Muscle of leg (tissue), 11 donors: ENCODE data around the gene SLX4IP. TPM values are rescaled to one million over a fixed set of nuclear protein-coding genes. Genes with fewer than 3 reads are reported as not detected.

Experiments
- DNase-seq: peaks from one replicate; pipeline ENCODE4 v3.0.0; 2013
- H3K27ac ChIP-seq: one replicate; pipeline ENCODE4 v1.5.1; 2013; ENCODE audit warnings: mild to moderate bottlenecking, low read length, control low read depth
- H3K27me3 ChIP-seq: one replicate; pipeline ENCODE4 v1.6.1; 2013; ENCODE audit warnings: low read length; ENCODE audit not compliant: control insufficient read depth, insufficient read depth
- H3K36me3 ChIP-seq: one replicate; pipeline ENCODE4 v1.6.1; 2013; ENCODE audit warnings: low read length; ENCODE audit not compliant: control insufficient read depth, insufficient read depth
- H3K4me1 ChIP-seq: one replicate; pipeline ENCODE4 v1.6.1; 2013; ENCODE audit warnings: low read length; ENCODE audit not compliant: control insufficient read depth, insufficient read depth
- H3K4me3 ChIP-seq: one replicate; pipeline ENCODE4 v1.5.1; 2013; ENCODE audit warnings: low read length, control low read depth
- H3K9me3 ChIP-seq: replicated peaks from 2 replicates; pipeline ENCODE4 v1.6.1; 2013; ENCODE audit warnings: low read depth, low read length; ENCODE audit not compliant: control insufficient read depth
- WGBS: methylation state at CpG from one replicate; pipeline ENCODE4 v1.1.5; 2013; ENCODE audit warnings: missing lambda C conversion rate; ENCODE audit not compliant: insufficient coverage; 5-methylcytosine and 5-hydroxymethylcytosine counted together
- polyA plus RNA-seq, 8 donors: library from polyadenylated mRNA; unstranded; fragments of 120-200 nt; gene quantifications; one replicate each; pipeline versions ENCODE4 v1.2.1 to v1.2.3, GENCODE V29; 2013; ENCODE audit warnings: inconsistent platforms in 1 of 8, low replicate concordance in 1 of 8; ENCODE audit not compliant: insufficient read length in 8 of 8, insufficient read depth in 1 of 8
- total RNA-seq: library from RNA; stranded (reverse); fragments of 120-200 nt; gene quantifications from one replicate; pipeline ENCODE4 v1.2.4, GENCODE V29; 2013

Gene SLX4IP
- total and polyA plus RNA-seq, 9 donors = 3.3 to 5.0 (median 4.4) TPM

GRCh38 chr20:10641893-10642292, 206.8 kb downstream of the SLX4IP start:
- Histone ChIP-seq H3K9me3 (no peaks in the 10 kb centered on the region), H3K36me3 (peaks cover 82% of the 10 kb centered on the region), H3K27ac (no peak overlapping the region), H3K27me3 (no peaks in the 10 kb centered on the region), H3K4me1 (peaks cover 48% of the 10 kb centered on the region), H3K4me3 (no peak overlapping the region)
- no peak for DNase-seq
- WGBS = 96% methylated on average over 5 of the region's 7 CpGs

- no peak for DNase-seq
- H3K4me1 ChIP-seq = peaks cover 44% of the 10 kb centered on the region
- no peak overlapping the region for H3K27ac ChIP-seq
- peaks cover 89% of the 10 kb centered on the region for H3K36me3 ChIP-seq
- 20% methylated on average over 2 of the region's 4 CpGs for WGBS
- no peaks in the 10 kb centered on the region for H3K9me3 ChIP-seq
- H3K27me3 ChIP-seq = no peaks in the 10 kb centered on the region
- H3K4me3 ChIP-seq = no peak overlapping the region
Measured at GRCh38 chr20:10642856-10643559, 207.9 kb downstream of the SLX4IP start.

- no peaks in the 10 kb centered on the region for H3K27me3 ChIP-seq
- no peak overlapping the region for H3K27ac ChIP-seq
- H3K9me3 ChIP-seq = no peaks in the 10 kb centered on the region
- WGBS = 85% methylated on average over 7 of the region's 7 CpGs
- H3K4me3 ChIP-seq = no peak overlapping the region
- H3K4me1 ChIP-seq = peaks cover 44% of the 10 kb centered on the region
- no peak for DNase-seq
- H3K36me3 ChIP-seq = peaks cover 94% of the 10 kb centered on the region
Measured at GRCh38 chr20:10643560-10643873, 208.4 kb downstream of the SLX4IP start.

- Histone ChIP-seq H3K36me3 (peaks cover 96% of the 10 kb centered on the region), H3K4me3 (no peak overlapping the region), H3K27me3 (no peaks in the 10 kb centered on the region), H3K27ac (no peak overlapping the region), H3K4me1 (peaks cover 42% of the 10 kb centered on the region), H3K9me3 (no peaks in the 10 kb centered on the region)
- DNase-seq = no peak
- WGBS = 57% methylated on average over 10 of the region's 14 CpGs
Measured at GRCh38 chr20:10644458-10645204, 209.5 kb downstream of the SLX4IP start.

- Histone ChIP-seq H3K36me3 (peaks cover 96% of the 10 kb centered on the region), H3K27ac (no peak overlapping the region), H3K9me3 (no peaks in the 10 kb centered on the region), H3K4me1 (peaks cover 43% of the 10 kb centered on the region), H3K27me3 (no peaks in the 10 kb centered on the region), H3K4me3 (no peak overlapping the region)
- no peak for DNase-seq
- 71% methylated on average over 4 of the region's 10 CpGs for WGBS
Measured at GRCh38 chr20:10645205-10645570, 210.1 kb downstream of the SLX4IP start.

- Histone ChIP-seq H3K27ac (peak overlapping the region; percentile 29), H3K36me3 (peaks cover 96% of the 10 kb centered on the region), H3K9me3 (no peaks in the 10 kb centered on the region), H3K4me3 (no peak overlapping the region), H3K27me3 (no peaks in the 10 kb centered on the region), H3K4me1 (peaks cover 44% of the 10 kb centered on the region)
- DNase-seq = no peak
- no CpG with 5 or more reads among the region's 4 CpGs for WGBS
Measured at GRCh38 chr20:10646006-10646405, 210.9 kb downstream of the SLX4IP start.

GRCh38 chr20:10646886-10647420, 211.8 kb downstream of the SLX4IP start:
- DNase-seq = no peak
- Histone ChIP-seq H3K27ac (no peak overlapping the region), H3K4me3 (no peak overlapping the region), H3K36me3 (peaks cover 95% of the 10 kb centered on the region), H3K4me1 (peaks cover 52% of the 10 kb centered on the region), H3K27me3 (no peaks in the 10 kb centered on the region), H3K9me3 (no peaks in the 10 kb centered on the region)
- 82% methylated on average over 8 of the region's 9 CpGs for WGBS

- no peak overlapping the region for H3K4me3 ChIP-seq
- no peaks in the 10 kb centered on the region for H3K9me3 ChIP-seq
- no peak overlapping the region for H3K27ac ChIP-seq
- 14% methylated on average over 3 of the region's 9 CpGs for WGBS
- H3K27me3 ChIP-seq = no peaks in the 10 kb centered on the region
- peaks cover 58% of the 10 kb centered on the region for H3K4me1 ChIP-seq
- H3K36me3 ChIP-seq = peaks cover 92% of the 10 kb centered on the region
- peak; percentile 56 for DNase-seq
Measured at GRCh38 chr20:10647471-10647870, 212.4 kb downstream of the SLX4IP start.

GRCh38 chr20:10647909-10648308, 212.8 kb downstream of the SLX4IP start:
- Histone ChIP-seq H3K4me1 (peaks cover 61% of the 10 kb centered on the region), H3K27me3 (no peaks in the 10 kb centered on the region), H3K36me3 (peaks cover 94% of the 10 kb centered on the region), H3K4me3 (no peak overlapping the region), H3K9me3 (no peaks in the 10 kb centered on the region), H3K27ac (no peak overlapping the region)
- no peak for DNase-seq
- WGBS = 64% methylated on average over 9 of the region's 11 CpGs

GRCh38 chr20:10648651-10649050, 213.5 kb downstream of the SLX4IP start:
- no CpG with 5 or more reads among the region's 8 CpGs for WGBS
- no peak overlapping the region for H3K27ac ChIP-seq
- DNase-seq = no peak
- H3K9me3 ChIP-seq = no peaks in the 10 kb centered on the region
- peaks cover 62% of the 10 kb centered on the region for H3K4me1 ChIP-seq
- no peak overlapping the region for H3K4me3 ChIP-seq
- peaks cover 87% of the 10 kb centered on the region for H3K36me3 ChIP-seq
- no peaks in the 10 kb centered on the region for H3K27me3 ChIP-seq
